Lower leg skin (tissue), 4 donors: Measurements from ENCODE around the gene ZSWIM6. TPM values are rescaled to one million over a fixed set of nuclear protein-coding genes. Genes with fewer than 3 reads are reported as not detected.
"Not testable (repeated sequence)": the region's sequence is repeated elsewhere in the genome, so short reads cannot be mapped to it uniquely, and the experiment has no call there.

Experiments used
- DNase-seq, 2 donors: peaks; one replicate each; pipeline ENCODE4 v3.0.0-alpha.2; 2019; ENCODE audit warnings: low spot score in 2 of 2
- H3K4me3 ChIP-seq: fragments of 200-600 bp; sonication (generic); 2 replicates; pipeline ENCODE4 v1.5.1; 2017; ENCODE audit warnings: mild to moderate bottlenecking, low read depth; ENCODE audit not compliant: poor library complexity, severe bottlenecking
- POLR2A ChIP-seq, 2 donors: fragments of 450-650 bp; IDR thresholded peaks; one replicate each; pipeline ENCODE4 v1.6.1; 2016 to 2017; ENCODE audit warnings: antibody characterized with exemption in 2 of 2, mild to moderate bottlenecking in 1 of 2, moderate library complexity in 1 of 2
- WGBS, 2 donors: methylation state at CpG; one replicate each; pipeline ENCODE4 v1.1.5; 2018; 5-methylcytosine and 5-hydroxymethylcytosine counted together
- intact Hi-C: fragments of 100-400 bp; cut with DNase I; formaldehyde crosslinking; loops from one replicate; pipeline ENCODE4 v1.15.0; 2023; ENCODE audit warnings: low total_unique reads
- total RNA-seq, 4 donors: library from RNA; depleted of rRNA; stranded (reverse); fragments of >200 nt; gene quantifications; one replicate each; pipeline ENCODE4 v1.1.0, GENCODE V29; 2016
- TF ChIP-seq, protein P1 (sequence below), 3 donors: fragments of 450-650 bp; IDR thresholded peaks; one replicate each; pipeline ENCODE4 v1.5.1; 2016; ENCODE audit warnings: antibody characterized with exemption in 3 of 3, mild to moderate bottlenecking in 3 of 3, moderate library complexity in 2 of 3

The ZSWIM6 gene
- total RNA-seq, 4 donors from 2014 or later, result 7.1 to 8.7 (median 8.1) TPM

DNA sequence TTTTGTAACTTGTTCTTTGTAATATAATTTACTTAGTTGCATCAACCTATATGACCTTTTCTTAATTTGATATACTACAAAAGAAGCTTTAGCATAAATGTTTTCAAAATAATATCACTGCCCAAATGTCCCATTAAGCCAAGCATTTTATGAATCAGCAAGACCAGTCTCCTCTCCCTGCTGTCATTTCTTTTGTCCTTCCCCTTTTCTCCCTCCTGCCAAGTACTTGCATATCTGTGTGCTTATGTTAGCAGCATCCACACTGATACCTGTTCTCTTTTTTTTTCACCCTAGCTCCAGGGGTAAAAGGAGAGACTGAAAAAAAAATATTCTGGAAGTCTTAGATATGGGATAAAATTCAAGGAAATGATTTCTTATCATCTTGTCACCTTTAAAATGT, 69.7 kb downstream of the ZSWIM6 start:
- TF ChIP-seq POLR2A (IDR thresholded peaks at IDR 0.05), result no peak
- TF ChIP-seq, protein P1, sequence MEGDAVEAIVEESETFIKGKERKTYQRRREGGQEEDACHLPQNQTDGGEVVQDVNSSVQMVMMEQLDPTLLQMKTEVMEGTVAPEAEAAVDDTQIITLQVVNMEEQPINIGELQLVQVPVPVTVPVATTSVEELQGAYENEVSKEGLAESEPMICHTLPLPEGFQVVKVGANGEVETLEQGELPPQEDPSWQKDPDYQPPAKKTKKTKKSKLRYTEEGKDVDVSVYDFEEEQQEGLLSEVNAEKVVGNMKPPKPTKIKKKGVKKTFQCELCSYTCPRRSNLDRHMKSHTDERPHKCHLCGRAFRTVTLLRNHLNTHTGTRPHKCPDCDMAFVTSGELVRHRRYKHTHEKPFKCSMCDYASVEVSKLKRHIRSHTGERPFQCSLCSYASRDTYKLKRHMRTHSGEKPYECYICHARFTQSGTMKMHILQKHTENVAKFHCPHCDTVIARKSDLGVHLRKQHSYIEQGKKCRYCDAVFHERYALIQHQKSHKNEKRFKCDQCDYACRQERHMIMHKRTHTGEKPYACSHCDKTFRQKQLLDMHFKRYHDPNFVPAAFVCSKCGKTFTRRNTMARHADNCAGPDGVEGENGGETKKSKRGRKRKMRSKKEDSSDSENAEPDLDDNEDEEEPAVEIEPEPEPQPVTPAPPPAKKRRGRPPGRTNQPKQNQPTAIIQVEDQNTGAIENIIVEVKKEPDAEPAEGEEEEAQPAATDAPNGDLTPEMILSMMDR (IDR thresholded peaks at IDR 0.05), result no peak
- intact Hi-C loops, result loop anchor here (10.0 kb wide), 1 partner anchor 67 kb away; the partner anchor contains the start of gene ZSWIM6

DNA sequence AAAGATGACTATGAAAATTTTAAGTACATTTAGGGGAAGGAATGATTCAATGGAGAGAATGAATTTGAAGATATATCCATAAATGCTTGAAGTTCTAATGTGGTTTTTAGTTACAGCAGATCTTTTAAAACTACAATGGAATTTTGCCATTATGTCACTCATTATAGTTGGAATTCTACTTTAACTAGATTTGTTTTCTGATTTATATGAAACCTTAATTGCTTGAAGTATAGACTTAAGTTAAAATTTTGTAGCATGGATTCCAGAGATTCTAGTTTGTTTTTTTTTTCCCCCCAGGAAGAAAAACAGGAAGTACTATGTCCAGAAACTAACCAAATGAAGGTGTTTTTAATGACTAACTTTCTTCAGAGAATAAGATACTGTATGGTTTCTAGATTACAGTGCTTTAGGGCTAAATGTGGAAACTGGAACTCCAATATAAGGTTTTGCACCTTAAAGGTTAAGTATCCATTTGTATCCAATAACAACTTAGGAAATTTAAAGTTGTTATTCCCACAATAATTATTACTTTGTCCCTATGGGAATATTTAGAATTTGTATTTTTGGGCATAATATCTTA, 70.3 kb downstream of the ZSWIM6 start:
- H3K4me3 ChIP-seq, result no peak overlapping the region
- no peak for DNase-seq
- intact Hi-C loops, result loop anchor here (10.0 kb wide), 1 partner anchor 68 kb away; the partner anchor contains the start of gene ZSWIM6
- no peak for TF ChIP-seq POLR2A (IDR thresholded peaks at IDR 0.05)
- TF ChIP-seq, protein P1 (IDR thresholded peaks at IDR 0.05), result no peak

More for the DNA sequence above, 69.7 kb downstream of the ZSWIM6 start:
- no peak overlapping the region for H3K4me3 ChIP-seq
- no peak for DNase-seq

DNA sequence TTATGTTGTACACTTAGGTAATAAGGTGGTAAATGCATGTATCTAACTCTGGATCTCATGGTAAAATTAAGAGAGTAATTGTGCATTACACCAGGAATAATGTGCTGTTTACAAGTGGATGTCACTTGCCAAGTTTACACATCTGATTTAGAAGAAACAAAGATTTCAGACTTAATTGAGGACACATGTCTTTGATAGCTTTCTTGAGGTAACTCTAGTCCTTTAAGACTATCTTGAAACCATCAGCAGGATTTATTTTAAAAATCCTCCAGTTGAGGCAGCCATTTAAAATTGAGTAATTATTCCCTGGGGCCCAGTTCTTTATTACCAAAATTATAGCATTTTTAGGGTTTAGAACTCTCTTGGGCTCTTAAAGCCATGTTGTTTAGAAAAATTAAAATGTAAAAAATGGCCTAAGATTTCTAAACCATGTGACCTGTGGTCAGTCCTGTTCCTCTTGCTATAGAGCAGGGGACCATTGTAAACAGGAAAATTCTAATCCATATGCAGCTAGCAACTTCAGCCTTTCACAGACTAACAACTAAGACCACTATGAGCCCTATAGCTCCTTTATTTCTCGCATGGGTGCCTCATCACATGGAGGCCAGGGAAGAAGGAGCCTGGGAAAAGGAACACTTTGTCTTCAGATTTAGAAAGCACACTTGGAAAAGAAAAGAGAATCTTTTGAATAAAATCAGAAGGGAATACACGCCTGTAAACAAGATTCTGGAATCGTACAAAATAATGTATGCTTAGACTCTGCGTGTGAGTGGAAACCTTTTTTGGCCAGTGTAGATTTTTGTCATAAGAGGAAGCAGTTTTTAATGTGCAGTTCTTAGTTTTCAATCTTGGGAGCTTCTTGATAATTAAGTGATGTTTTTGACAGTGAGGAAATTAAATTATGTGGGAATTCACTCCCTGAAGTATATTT, 71.2 kb downstream of the ZSWIM6 start:
- intact Hi-C loops, result loop anchor here (10.0 kb wide), 1 partner anchor 68 kb away; the partner anchor contains the start of gene ZSWIM6
- H3K4me3 ChIP-seq, result no peak overlapping the region
- TF ChIP-seq POLR2A (IDR thresholded peaks at IDR 0.05), result no peak
- TF ChIP-seq, protein P1 (IDR thresholded peaks at IDR 0.05), result no peak
- no peak for DNase-seq
- WGBS, 2 donors, result 84 to 87% methylated on average over 4 of the region's 4 CpGs

DNA sequence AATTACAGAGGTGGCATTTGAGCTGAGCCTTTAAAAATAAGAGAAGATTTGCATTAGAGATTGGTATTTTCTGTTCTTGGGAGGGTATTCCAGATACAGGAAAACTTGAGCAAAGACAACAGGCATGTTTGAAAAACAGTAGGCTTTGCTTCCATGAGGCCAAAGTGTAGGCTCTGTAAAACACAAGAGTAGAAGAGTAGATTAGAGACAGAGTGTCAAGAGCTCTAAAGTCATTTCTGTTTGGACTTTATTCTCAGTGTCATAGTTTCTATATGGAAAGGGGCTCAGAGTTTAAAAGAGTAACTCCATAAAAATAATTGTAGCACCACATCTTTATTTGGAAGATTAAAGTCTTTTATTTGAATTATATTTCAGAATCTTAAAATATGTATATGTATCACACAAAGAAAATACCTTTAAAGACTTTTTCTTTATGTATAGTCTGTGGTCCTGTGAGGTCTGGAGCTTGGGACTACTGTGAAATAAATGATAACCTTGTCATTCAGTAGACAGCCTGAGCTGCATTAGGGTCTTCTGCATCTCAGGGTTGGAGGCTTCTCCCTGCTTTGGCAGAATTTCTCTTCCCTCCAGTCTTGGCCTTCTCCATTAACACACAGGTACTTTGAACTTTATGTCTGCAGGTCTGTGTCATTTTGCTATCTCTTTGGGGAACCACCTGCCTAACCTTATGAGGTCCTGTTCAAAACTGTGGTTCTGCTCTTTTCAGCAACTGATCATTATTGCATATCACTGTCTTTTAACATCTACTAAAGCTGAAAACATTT, 73.6 kb downstream of the ZSWIM6 start:
- no peak for TF ChIP-seq POLR2A (IDR thresholded peaks at IDR 0.05)
- TF ChIP-seq, protein P1 (IDR thresholded peaks at IDR 0.05), result no peak
- no peak for DNase-seq
- H3K4me3 ChIP-seq, result no peak overlapping the region
- intact Hi-C loops, result loop anchor here (10.0 kb wide), 1 partner anchor 71 kb away; the partner anchor contains the start of gene ZSWIM6

DNA sequence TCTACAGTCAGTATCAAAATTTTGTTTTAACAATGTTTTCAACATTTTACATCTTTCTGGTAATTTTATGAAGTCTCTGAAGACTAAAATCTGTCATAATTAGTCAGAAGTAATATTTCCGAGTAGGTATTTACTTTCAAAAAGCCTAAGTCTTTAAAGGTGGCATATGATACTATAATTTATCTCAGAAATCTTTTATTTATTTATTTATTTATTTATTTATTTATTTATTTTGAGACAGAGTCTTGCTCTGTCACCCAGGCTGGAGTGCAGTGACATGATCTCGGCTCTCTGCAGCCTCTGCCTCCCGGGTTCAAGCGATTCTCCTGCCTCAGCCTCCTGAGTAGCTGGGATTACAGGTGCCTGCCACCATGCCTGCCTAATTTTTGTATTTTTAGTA, 74.4 kb downstream of the ZSWIM6 start:
- not testable (repeated sequence) for DNase-seq, H3K4me3 ChIP-seq
- intact Hi-C loops, result loop anchor here (10.0 kb wide), 1 partner anchor 72 kb away; the partner anchor contains the start of gene ZSWIM6
- WGBS, 2 donors, result 96% methylated on average over 4 of the region's 4 CpGs
